Erythroblast (primary cell): ENCODE data around the gene ADAMTS16.

ENCODE experiments used
- GATA1 ChIP-seq: IDR thresholded peaks from 2 replicates; pipeline ENCODE4 v1.6.1; 2011; ENCODE audit warnings: low read depth, mild to moderate bottlenecking, control low read depth, low read length, moderate library complexity
- POLR2A ChIP-seq: IDR thresholded peaks from 2 replicates; pipeline ENCODE4 v1.6.1; 2011; ENCODE audit warnings: mild to moderate bottlenecking, low read length

- TF ChIP-seq POLR2A, result no peak
- TF ChIP-seq GATA1, result no peak
These were observed 195.0 kb downstream of the ADAMTS16 start for GRCh38 chr5:5335107-5335506.
